ENCODE measurements around the gene REEP1. TPM values are rescaled to one million over a fixed set of nuclear protein-coding genes. Genes with fewer than 3 reads are reported as not detected.

Gene REEP1
- total RNA-seq, 1 experiment from 2014 or later, result 5.9 TPM

GRCh38 chr2:86189782-86190416, 147.5 kb downstream of the REEP1 start:
- Histone ChIP-seq H3K9me3 (ENCODE audit: control insufficient read depth in 1 of 2, insufficient read depth in 1 of 2, low read depth in 1 of 2, low read length in 2 of 2) (no peaks in the 10 kb centered on the region), H3K4me1 (ENCODE audit: control insufficient read depth in 1 of 2, insufficient read depth in 2 of 2, low read length in 2 of 2) (peaks cover 5 to 10% of the 10 kb centered on the region in 2 experiments; a peak in 3 of 4 replicates), H2AFZ (ENCODE audit: low read depth, low read length, poor library complexity, severe bottlenecking) (no peak overlapping the region), H3K9ac (ENCODE audit: low read length) (no peak overlapping the region), H3K27me3 (ENCODE audit: insufficient read depth, low read length) (no peaks in the 10 kb centered on the region), H3K9me2 (ENCODE audit: insufficient read depth) (no peaks in the 10 kb centered on the region), H3K27ac (ENCODE audit: low read depth, low read length) (no peak overlapping the region), H3K4me2 (ENCODE audit: low read length) (no peak overlapping the region), H3K4me3 (replicated peaks in 1 of 2; ENCODE audit: low read depth in 1 of 2, low read length in 2 of 2) (no peak overlapping the region), H3K79me2 (ENCODE audit: insufficient read depth, low read length) (peaks cover 97% of the 10 kb centered on the region), H3K36me3 (ENCODE audit: control insufficient read depth in 1 of 2, insufficient read depth in 2 of 2, low read length in 2 of 2) (peaks cover 0 to 9% of the 10 kb centered on the region in 2 experiments; a peak in 1 of 4 replicates), H4K20me1 (ENCODE audit: insufficient read depth) (peaks cover 10% of the 10 kb centered on the region; the same call in 1 of the 2 replicates)
- ChIA-PET POLR2A (no interaction called here), CTCF (no interaction called here), RAD21 (ENCODE audit: low non-redundant PET in 1 of 2, low total read pairs in 2 of 2, uncharacterized antibody in 2 of 2, unreplicated experiment in 2 of 2) (no interaction called here)
- no peak for DNase-seq (ENCODE audit: low read depth, low spot score)
- ATAC-seq, result no peak
- intact Hi-C loops (cut with micrococcal nuclease), result no loop called here
- TF ChIP-seq EGR1 (IDR thresholded peaks at IDR 0.05; ENCODE audit: low read depth), result no peak
- TF ChIP-seq REST (IDR thresholded peaks at IDR 0.05; ENCODE audit: low read depth), result no peak
- no peak for TF ChIP-seq EZH2 (IDR thresholded peaks at IDR 0.05)
- TF ChIP-seq RAD21 (IDR thresholded peaks at IDR 0.05; ENCODE audit: low read depth), result no peak
- TF ChIP-seq CTCF (IDR thresholded peaks at IDR 0.05 in 2 of 3, conservative IDR thresholded peaks at IDR 0.05 in 1 of 3; ENCODE audit: borderline replicate concordance in 1 of 3, insufficient read depth in 1 of 3, low read depth in 2 of 3, low read length in 2 of 3), result no peak
- TF ChIP-seq SIN3A (IDR thresholded peaks at IDR 0.05; ENCODE audit: low read depth), result no peak
- no peak for TF ChIP-seq SP1 (IDR thresholded peaks at IDR 0.05; ENCODE audit: low read depth)
- TF ChIP-seq MAX (IDR thresholded peaks at IDR 0.05), result no peak
- TF ChIP-seq ZNF274 (IDR thresholded peaks at IDR 0.05; ENCODE audit: low read depth, low read length), result no peak
- TF ChIP-seq ZBTB33 (IDR thresholded peaks at IDR 0.05; ENCODE audit: extremely low read depth, insufficient replicate concordance, low read length), result no peak
- TF ChIP-seq ELF1 (IDR thresholded peaks at IDR 0.05; ENCODE audit: borderline replicate concordance, low read depth), result no peak
- TF ChIP-seq FOSL1 (IDR thresholded peaks at IDR 0.05; ENCODE audit: low read depth), result no peak
- no peak for TF ChIP-seq CBX3 (IDR thresholded peaks at IDR 0.05; ENCODE audit: low read depth)
- TF ChIP-seq ZFX (IDR thresholded peaks at IDR 0.05), result no peak
- no peak for TF ChIP-seq ATF3 (IDR thresholded peaks at IDR 0.05)
- TF ChIP-seq POLR2AphosphoS5 (IDR thresholded peaks at IDR 0.05; ENCODE audit: low read depth, low read length), result no peak
- TF ChIP-seq POLR2A (IDR thresholded peaks at IDR 0.05; ENCODE audit: borderline replicate concordance, extremely low read depth, insufficient read depth, insufficient read length), result no peak
- no TSS peak for BruUV-seq (replicated peaks)

Data from HCT116 (cell line).